HG03139 (cell line): Measurements from ENCODE around the gene BFAR.
"Not testable (repeated sequence)": the region's sequence is repeated elsewhere in the genome, so short reads cannot be mapped to it uniquely, and the experiment has no call there.

ENCODE experiments used
- ATAC-seq: cut with Tn5 transposase; IDR thresholded peaks from one replicate; pipeline ENCODE4 v1.9.1; 2021; ENCODE audit not compliant: unreplicated experiment

Gene BFAR

DNA sequence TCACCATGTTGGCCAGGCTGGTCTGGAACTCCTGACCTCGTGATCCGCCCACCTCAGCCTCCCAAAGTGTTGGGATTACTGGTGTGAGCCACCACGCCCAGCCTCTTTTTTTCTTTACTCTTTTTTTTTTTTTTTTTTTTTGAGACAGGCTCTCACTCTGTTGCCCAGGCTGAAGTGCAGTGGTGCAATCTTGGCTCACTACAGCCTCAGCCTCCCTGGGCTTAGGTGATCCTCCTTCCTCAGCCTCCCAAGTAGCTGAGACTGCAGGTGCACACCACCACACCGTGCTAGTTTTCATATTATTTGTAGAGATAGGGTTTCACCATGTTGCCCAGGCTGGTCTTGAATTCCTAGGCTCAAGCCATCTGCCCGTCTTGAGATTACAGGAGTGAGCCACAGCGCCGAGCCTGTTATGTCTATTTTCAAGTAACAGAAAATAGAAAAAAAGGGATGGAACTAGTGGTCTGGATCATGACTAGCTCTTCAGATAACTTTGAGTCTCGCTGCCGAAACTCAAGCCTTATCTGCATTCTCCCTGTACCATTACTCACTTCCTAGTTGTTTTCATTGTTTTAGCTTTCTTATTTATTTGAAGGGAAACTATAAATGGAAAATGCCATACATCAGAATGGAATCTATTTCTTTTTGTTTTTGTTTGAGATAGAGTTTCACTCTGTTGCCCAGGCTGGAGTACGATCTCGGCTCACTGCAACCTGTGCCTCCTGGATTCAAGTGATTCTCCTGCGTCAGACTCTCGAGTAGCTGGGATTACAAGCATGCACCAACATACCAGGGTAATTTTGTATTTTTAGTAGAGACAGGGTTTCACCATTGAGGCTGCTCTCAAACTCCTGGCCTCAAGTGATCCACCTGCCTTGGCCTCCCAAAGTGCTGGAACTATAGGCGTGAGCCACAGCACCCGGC lies 53.4 kb downstream of the BFAR start:
- not testable (repeated sequence) for ATAC-seq

DNA sequence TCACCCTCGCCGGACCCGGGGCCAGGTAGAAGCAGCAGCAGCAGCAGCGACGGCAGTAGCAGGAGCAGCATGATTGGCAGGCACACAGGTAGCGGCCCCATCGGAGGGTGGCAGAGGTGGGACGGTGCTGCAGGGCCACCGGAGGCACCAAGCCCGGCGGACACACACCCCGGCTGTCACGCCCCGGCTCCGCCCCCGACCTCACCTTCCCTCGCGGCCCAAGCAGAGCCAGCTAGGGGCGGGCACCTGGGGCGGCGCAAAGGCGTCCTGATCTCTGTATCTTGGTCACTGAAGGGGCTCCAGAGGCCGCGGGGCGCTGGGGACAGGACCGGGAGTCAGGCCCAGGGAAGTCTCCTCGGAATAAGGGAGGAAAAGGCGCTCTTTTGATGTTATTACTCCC lies 61.4 kb downstream of the BFAR start, which contains the start of gene PLA2G10:
PLA2G10 (minus strand) TSS at position 180 of the 400 bp plus-strand sequence; CDS start at position 101, 79 bp downstream.
- ATAC-seq, result not testable (repeated sequence)

DNA sequence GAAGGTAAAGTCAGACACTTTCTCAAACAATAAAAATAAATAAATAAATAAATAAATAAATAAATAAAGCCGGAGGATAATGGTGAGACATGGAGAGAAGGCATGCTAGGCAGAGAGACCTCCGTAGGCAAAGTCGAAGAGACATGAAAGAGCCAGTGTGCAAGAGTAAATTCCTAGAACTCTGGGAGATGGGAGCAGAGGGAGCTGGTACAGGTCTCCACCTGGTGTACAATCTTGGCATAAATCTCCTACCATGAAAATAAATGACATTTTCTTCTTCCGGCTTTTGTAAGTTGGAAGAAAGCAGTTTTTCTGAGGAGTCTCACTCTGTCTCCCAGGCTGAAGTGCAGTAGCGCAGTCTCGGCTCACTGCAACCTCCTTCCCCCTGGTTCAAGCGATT lies 69.1 kb downstream of the BFAR start:
- not testable (repeated sequence) for ATAC-seq

DNA sequence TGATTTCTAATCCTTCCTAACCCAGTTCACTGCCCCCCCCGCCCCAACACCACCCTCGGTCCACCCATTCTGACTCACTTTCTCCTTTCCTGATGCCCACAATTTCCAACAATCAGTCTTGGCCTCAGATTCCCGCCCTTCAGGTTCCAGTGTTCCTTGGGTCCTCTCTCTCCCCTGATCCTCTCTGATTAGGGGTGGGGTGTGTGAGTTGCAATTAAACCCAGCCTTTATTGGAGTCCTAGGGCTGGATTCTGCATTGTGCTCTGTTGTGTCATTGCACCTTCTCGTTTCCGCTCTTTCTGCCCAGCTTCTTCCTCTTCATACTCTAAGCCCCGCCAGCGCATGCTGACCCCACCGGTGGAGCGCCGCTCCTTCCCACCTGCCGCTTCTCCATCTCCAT lies 69.9 kb downstream of the BFAR start:
- not testable (repeated sequence) for ATAC-seq

DNA sequence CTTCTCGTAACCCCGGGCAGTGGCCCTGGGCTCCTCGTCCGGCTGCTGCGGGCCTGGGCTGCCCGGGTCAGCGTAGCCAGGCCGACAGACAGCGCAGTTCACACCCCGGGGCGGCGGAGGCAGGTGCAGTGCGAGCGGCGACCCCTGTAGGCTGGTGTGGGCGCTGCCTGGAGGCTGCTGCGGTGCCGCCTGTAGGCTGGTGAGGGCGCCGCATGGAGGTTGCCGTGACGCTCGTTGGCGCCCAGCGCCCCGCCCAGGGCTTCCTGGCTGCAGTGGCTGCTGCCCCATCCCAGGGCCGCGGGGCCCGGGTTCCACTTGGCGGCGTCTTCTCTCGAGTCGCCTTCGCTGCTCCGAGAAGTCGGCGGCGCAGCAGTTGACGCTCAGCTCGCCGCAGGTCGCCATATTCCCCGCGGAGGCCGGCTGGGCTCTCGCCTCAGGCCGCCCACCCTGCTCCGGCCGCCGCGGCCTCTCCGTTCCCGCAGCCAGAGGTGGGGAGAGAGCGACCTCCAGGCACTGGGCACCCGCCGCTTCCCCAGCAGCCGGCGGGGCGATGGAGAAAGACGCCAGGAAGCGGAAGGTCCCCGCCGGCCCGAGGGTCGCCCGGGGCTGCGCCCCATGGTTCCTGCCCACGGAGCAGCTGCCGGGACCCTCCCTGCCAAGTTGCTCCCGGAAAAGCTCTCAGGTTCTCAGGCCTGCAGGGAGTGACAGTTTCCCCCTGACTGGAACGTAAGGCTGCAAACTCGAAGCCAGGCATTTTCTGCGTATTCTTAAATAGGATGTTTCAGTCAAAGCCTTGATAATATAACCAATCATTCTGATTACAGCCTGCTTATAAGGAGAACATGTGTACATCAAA lies 70.6 kb downstream of the BFAR start, which contains the start of gene NPIPA3:
NPIPA3 (plus strand) TSS at position 256 of the 856 bp plus-strand sequence. CDS start 5,533 bp downstream, outside the sequence.
- peak; percentile 98 for ATAC-seq
